Fibroblast of mammary gland (primary cell): Measurements from ENCODE around the gene MYBPH.

ENCODE experiments used
- DNase-seq: peaks from one replicate; pipeline ENCODE4 v3.0.0-alpha.2; 2010; ENCODE audit warnings: low read depth
- H3K4me3 ChIP-seq: 2 replicates; pipeline ENCODE4 v1.5.1; 2011; ENCODE audit warnings: low read depth, mild to moderate bottlenecking, low read length, moderate library complexity; ENCODE audit not compliant: control insufficient read depth
- CTCF ChIP-seq: conservative IDR thresholded peaks from 2 replicates; pipeline ENCODE4 v1.5.1; 2011; ENCODE audit warnings: low read depth, low read length, inconsistent platforms; ENCODE audit not compliant: control insufficient read depth, insufficient read depth

MYBPH gene

GRCh38 chr1:203165101-203165799 is 10.4 kb downstream of the MYBPH start:
- TF ChIP-seq CTCF, result no peak
- no peak for DNase-seq

GRCh38 chr1:203163891-203164635 is 11.6 kb downstream of the MYBPH start:
- no peak for DNase-seq

More at GRCh38 chr1:203165101-203165799, 10.4 kb downstream of the MYBPH start:
- no peak overlapping the region for H3K4me3 ChIP-seq

GRCh38 chr1:203162403-203162802 is 13.2 kb downstream of the MYBPH start:
- no peak for DNase-seq
- H3K4me3 ChIP-seq, result no peak overlapping the region
- no peak for TF ChIP-seq CTCF

More at GRCh38 chr1:203163891-203164635, 11.6 kb downstream of the MYBPH start:
- H3K4me3 ChIP-seq, result no peak overlapping the region
- no peak for TF ChIP-seq CTCF

- no peak overlapping the region for H3K4me3 ChIP-seq
- no peak for DNase-seq
- TF ChIP-seq CTCF, result no peak
Measured at GRCh38 chr1:203161703-203162102, 13.9 kb downstream of the MYBPH start.

GRCh38 chr1:203161175-203161574 is 14.5 kb downstream of the MYBPH start:
- no peak for TF ChIP-seq CTCF
- DNase-seq, result no peak
- no peak overlapping the region for H3K4me3 ChIP-seq

GRCh38 chr1:203159844-203160243 is 15.8 kb downstream of the MYBPH start:
- no peak for TF ChIP-seq CTCF
- DNase-seq, result no peak
- H3K4me3 ChIP-seq, result no peak overlapping the region
